8988T (cell line): Measurements from ENCODE around the gene SLC26A11.
"Not testable (repeated sequence)": the region's sequence is repeated elsewhere in the genome, so short reads cannot be mapped to it uniquely, and the experiment has no call there.

Experiments used
- DNase-seq: peaks from one replicate; pipeline ENCODE4 v3.0.0; 2011

The SLC26A11 gene

DNA sequence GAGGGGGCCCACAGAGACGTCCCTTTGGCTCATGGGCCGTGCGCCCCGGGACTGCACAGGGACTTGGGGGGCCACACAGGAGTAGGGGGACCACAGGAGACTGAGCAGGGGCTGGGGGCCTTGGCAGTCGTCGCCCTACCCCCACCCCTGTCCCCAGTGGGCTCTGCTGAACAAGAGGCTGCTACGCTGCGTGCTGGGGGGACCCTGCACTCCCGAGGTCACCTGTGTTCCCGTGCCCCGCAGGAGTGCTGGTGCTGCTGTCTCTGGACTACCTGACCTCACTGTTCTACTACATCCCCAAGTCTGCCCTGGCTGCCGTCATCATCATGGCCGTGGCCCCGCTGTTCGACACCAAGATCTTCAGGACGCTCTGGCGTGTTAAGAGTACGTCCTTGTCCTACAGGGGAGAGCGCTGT lies 26.0 kb downstream of the SLC26A11 start:
- DNase-seq, result no peak

DNA sequence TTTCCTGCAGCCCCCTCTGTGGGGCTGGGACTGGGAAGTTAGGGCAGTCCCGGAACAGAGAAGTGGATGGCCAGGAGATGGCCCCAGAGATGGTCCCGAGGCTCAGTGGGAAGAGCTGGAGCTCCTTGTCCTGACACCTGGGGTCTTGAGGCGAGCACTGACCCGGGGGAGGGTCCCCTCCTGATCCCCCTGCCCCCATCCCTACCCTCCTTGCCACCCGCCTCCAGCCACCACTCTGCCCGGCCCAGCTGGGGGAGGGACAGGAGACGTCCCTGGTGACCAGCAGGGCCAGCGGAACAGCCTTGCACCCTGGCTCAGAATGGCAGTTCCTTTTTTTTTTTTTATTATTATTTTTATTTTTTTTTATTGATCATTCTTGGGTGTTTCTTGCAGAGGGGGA lies 26.5 kb downstream of the SLC26A11 start:
- DNase-seq, result no peak

DNA sequence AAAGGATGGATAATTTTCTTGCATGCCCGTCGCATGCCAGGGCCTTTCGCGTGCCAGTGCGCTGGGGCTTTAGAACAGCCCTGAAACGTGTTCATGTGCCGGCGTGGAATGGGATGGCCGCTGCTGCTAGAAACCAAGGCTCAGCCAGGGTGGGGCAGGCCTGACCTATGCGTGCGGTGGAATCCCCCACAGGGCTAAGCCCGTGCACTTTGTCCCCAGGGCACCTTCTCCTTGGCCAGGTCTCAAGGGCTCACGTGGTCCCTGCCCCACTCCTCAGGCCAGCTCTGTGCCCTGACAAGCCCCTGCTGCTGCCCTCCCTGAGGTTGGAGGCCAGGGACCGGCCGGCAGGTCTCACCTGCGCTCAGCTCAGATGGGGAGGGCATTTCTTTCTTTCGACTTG lies 27.3 kb downstream of the SLC26A11 start:
- DNase-seq, result no peak

DNA sequence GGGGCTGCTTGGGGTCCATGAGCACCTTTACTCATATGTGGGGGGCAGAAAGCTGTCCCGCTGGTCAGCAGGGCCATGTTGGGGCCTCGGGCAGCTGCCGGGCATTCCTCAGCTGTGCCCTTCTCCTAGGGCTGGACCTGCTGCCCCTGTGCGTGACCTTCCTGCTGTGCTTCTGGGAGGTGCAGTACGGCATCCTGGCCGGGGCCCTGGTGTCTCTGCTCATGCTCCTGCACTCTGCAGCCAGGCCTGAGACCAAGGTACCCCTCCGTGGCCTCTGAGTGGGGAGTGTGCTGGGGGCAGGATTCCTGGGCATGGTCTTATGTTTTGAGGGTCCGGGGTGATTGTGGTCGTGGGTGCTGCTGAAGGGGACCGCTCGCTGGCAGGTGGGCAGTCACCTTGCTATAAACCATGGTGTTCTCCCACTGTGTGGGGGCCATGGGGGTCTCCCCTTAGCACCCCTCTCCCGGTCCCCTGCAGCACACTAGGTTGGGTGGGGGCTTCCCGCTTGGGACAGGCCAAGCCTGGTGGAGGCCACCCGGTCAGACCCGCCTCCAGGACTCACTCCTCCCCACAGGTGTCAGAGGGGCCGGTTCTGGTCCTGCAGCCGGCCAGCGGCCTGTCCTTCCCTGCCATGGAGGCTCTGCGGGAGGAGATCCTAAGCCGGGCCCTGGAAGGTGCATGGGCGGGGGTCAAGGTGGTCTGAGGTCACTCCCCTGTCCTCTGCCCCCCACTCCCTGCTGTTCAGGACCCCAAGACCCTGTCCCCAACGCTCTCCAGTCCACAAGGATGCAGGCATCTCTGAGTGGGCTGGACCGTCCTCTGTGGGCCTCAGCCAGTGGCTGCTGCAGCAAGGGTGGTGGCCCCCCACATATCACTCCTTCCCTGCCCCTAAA lies 28.0 kb downstream of the SLC26A11 start:
- DNase-seq, result no peak

DNA sequence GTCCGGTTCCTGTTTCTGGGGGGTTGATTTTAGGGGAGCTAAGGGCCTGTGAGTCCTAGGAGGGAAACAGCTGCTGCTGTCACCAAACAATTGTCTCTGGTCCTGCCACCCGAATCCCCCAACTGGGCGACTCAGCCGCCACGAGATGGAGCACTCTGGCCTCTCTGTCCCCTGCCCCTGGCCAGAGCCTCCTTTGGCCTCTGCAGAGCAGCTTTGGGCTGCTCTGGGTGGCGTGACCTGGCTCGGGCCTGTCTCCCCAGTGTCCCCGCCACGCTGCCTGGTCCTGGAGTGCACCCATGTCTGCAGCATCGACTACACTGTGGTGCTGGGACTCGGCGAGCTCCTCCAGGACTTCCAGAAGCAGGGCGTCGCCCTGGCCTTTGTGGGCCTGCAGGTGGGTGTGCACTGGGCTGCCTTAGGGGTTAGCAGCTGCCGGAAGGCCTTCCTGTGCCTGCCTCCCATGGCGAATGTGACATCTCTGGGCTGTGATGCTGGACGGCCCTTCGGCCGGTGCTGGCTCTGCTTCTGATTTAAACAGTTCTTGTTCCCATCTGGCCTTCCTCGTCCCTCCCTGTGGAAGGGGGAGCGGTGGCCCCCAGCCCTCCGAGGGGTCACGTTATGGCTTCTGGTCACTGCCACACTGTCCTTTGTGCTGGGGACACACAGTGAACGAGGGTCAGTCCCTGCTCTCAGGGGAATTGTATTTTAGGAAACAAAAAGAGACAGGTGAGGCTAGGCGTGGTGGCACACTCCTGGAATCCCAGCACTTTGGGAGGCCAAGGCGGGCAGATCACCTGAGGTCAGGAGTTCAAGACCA lies 28.9 kb downstream of the SLC26A11 start:
- no peak for DNase-seq

DNA sequence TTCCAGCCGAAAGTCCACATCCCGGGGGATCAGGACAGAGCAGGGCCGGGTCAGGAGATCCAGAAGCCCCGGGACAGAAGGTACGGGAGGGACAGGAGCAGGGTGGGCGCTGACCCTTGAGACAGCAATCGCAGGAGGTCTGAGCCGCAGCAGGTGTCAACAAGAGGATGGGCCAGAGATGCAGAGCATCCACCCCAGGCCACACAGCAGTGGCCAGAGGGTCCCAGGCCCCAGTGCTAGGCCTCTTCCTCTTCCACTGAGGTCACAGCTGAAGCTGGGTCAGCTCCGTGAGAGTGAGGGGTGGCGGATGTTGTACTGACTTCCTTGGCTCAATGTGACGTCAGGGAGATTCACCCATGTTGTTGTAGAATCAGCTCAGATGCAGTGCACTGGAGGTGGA lies 31.7 kb downstream of the SLC26A11 start:
- DNase-seq, result no peak

- peak; percentile 82 for DNase-seq
Measured at GRCh38 chr17:80252871-80253270, 32.6 kb downstream of the SLC26A11 start.

GRCh38 chr17:80253631-80254395 lies 33.6 kb downstream of the SLC26A11 start:
- no peak for DNase-seq

- DNase-seq, result peak; percentile 61
Measured at GRCh38 chr17:80254396-80255251, 34.4 kb downstream of the SLC26A11 start.

- DNase-seq, result no peak
Measured at GRCh38 chr17:80256034-80256350, 35.8 kb downstream of the SLC26A11 start.

- no peak for DNase-seq
Measured at GRCh38 chr17:80257716-80258213, 37.5 kb downstream of the SLC26A11 start.

DNA sequence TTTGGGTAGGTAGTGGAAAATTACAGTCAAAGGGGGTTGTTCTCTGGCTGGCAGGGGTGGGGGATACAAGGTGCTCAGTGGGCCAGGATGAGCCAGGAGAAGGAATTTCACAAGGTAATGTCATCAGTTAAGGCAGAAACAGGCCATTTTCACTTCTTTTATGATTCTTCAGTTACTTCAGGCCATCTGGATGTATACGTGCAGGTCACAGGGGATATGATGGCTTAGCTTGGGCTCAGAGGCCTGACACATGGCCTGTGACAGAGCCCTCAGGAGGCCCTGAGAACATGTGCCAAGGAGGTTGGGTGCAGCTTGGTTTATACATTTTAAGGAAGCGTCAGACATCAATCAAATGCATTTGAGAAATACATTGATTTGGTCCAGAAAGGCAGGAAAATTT lies 38.1 kb downstream of the SLC26A11 start:
- not testable (repeated sequence) for DNase-seq

GRCh38 chr17:80259457-80260068 lies 39.3 kb downstream of the SLC26A11 start:
- DNase-seq, result no peak

- DNase-seq, result peak; percentile 93
Measured at GRCh38 chr17:80260069-80260535, 39.9 kb downstream of the SLC26A11 start.

DNA sequence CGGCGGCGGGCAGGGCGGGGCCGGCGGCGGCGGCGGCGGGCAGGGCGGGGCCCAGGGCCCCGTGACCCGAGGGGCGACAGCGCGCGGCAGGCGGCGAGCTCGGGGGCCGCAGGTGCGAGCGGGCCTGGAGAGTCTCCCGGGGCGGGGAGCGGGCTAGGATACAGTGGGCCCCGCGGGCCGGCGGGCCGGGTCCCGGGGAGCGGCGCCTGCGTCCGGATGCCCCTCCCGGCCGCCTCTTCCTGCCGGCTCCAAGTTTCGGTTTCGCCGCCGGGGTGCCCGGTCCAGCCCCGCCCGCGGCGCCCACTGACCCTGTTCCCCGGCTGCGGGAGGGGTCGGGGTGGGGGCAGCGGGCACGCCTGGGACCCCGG lies 40.5 kb downstream of the SLC26A11 start, which contains the start of gene RNF213:
TSS of gene RNF213 (plus strand) at position 62 of the 368 bp plus-strand sequence. CDS start 2,830 bp downstream, outside the sequence.
- peak; percentile 76 for DNase-seq

GRCh38 chr17:80261159-80261894 lies 41.1 kb downstream of the SLC26A11 start:
- no peak for DNase-seq

- no peak for DNase-seq
Measured at GRCh38 chr17:80261895-80262279, 41.7 kb downstream of the SLC26A11 start.

DNA sequence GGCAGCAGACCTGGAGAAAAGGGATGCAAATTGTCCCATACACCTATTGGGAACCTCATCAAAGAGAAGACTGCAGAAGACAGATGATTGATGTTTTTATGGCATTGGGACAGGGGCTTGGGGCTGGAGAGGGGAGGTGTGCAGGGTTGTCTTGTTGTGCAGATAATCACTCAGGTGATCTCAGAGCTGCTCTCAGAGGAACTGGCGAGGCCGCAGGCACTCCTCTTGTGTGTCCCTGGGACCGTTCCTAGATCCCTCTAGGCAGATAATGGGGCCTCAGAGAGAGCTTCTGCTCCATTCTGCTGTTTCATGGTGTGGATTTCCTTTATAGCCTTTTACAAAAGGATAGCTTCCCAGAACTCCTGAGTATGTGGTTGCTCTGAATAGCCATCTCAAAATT lies 42.1 kb downstream of the SLC26A11 start:
- DNase-seq, result no peak

DNA sequence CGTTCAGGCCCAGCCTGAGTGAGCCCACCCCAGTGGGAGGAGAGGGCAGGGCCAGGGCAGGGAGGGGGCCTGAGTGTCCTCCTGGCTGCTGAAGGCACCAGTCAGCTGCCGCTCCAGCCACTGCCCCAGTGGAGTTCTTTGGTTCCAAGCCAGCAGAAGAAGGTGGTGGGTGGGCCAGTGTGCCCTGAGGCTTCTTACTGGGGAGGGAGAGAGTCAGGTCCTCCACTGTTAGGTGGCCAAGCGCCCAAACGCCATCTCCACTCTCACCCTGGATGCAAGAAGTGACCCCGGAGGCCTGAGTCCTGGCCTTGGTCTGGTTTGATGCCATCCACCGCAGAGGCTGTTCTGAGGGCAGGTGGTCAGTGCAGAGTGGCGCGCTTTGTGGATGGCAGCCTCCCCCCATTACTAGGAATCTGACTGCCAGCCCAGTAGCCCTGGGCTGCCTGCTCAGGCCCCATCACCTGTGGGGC lies 42.6 kb downstream of the SLC26A11 start:
- DNase-seq, result no peak
